ENCODE measurements around the gene EFHC1.

DNA sequence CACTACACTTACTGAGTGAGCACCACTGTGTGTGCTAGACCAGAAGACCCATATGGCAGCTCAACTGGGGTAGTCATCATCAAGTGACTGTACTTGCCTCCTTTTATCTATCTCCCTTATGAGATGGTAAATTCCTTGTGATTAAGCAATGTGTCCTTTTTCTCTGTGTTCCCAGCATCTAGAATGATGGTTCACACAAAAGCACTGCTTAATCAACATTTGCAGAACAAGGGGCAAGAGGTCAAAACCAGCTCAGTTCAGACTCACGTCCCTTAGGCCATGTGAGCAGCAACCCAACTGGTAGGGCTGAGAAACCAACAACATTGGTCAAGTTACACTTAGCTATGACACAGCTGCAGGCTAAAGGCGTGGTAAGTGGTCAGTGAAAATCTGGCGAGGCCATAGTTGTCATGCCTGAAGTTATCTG lies 146.7 kb downstream of the EFHC1 start:
- no peak for TF ChIP-seq CTCF (IDR thresholded peaks at IDR 0.05)
- no peak for TF ChIP-seq EP300 (IDR thresholded peaks at IDR 0.05)
